H1 (cell line): ENCODE data around the gene ABCA1. TPM values are rescaled to one million over a fixed set of nuclear protein-coding genes. Genes with fewer than 3 reads are reported as not detected.

ENCODE experiments used
- CTCF ChIA-PET: fragments of 300-600 bp; sonication (Branson Sonifier 250); formaldehyde crosslinking; loops from one replicate; lab custom pipeline; 2021; ENCODE audit not compliant: partially characterized antibody; lab: Charles Lee
- POLR2A ChIA-PET: fragments of 300-600 bp; sonication (Branson Sonifier 250); formaldehyde crosslinking; loops from one replicate; lab custom pipeline; 2021; ENCODE audit warnings: inconsistent platforms; ENCODE audit not compliant: partially characterized antibody; lab: Charles Lee
- DNase-seq, 2 experiments: peaks; one replicate each; pipeline versions ENCODE4 v3.0.0 to v3.0.0-alpha.2; 2010 to 2022; ENCODE audit warnings: low spot score in 2 of 2, low read depth in 1 of 2, mixed read lengths in 1 of 2
- FAIRE-seq: peaks from 2 replicates; lab custom pipeline; 2011; peaks lifted over from hg19 to GRCh38; lab: Jason Lieb, UNC
- H2AFZ ChIP-seq: 2 replicates; pipeline ENCODE4 v1.8.1; 2012; ENCODE audit warnings: low read length, inconsistent platforms
- H2AK5ac ChIP-seq: 2 replicates; pipeline ENCODE4 v1.6.1; 2013; ENCODE audit warnings: low read depth, low read length
- H2BK120ac ChIP-seq: replicated peaks from 2 replicates; pipeline ENCODE3; 2013; ENCODE audit warnings: low read depth, low read length, inconsistent platforms
- H2BK12ac ChIP-seq: 2 replicates; pipeline ENCODE4 v1.6.1; 2013; ENCODE audit warnings: low read depth, low read length
- H2BK15ac ChIP-seq: 2 replicates; pipeline ENCODE4 v1.6.1; 2013; ENCODE audit warnings: low read length
- H2BK20ac ChIP-seq: 2 replicates; pipeline ENCODE4 v1.6.1; 2013; ENCODE audit warnings: low read length
- H2BK5ac ChIP-seq: 2 replicates; pipeline ENCODE4 v1.6.1; 2013; ENCODE audit warnings: low read depth, low read length
- H3K14ac ChIP-seq: 2 replicates; pipeline ENCODE4 v1.6.1; 2013; ENCODE audit warnings: inconsistent platforms; ENCODE audit not compliant: insufficient read length
- H3K18ac ChIP-seq: 2 replicates; pipeline ENCODE4 v1.6.1; 2013; ENCODE audit warnings: low read length; ENCODE audit errors: extremely low read depth
- H3K23ac ChIP-seq: 2 replicates; pipeline ENCODE4 v1.6.1; 2013; ENCODE audit warnings: inconsistent platforms; ENCODE audit not compliant: insufficient read length
- H3K23me2 ChIP-seq: 2 replicates; pipeline ENCODE4 v1.6.1; 2013; ENCODE audit warnings: low read depth, low read length
- H3K27ac ChIP-seq: 2 replicates; pipeline ENCODE4 v1.6.1; 2011; ENCODE audit warnings: low read depth, low read length, inconsistent platforms
- H3K27me3 ChIP-seq, 4 experiments: replicated peaks in 1 of 4; 1 replicate in 1 of 4; 2 replicates in 3 of 4; pipeline versions ENCODE4 v1.6.1 to v1.8.1; 2011 to 2013; ENCODE audit warnings: low read length in 3 of 4, mild to moderate bottlenecking in 3 of 4, inconsistent platforms in 2 of 4, mixed read lengths in 2 of 4, moderate library complexity in 1 of 4; ENCODE audit not compliant: control insufficient read depth in 3 of 4, insufficient read depth in 3 of 4; ENCODE audit errors: extremely low read depth in 1 of 4
- H3K36me3 ChIP-seq, 4 experiments: 2 replicates each; pipeline versions ENCODE4 v1.6.1 to v1.8.1; 2011 to 2013; ENCODE audit warnings: mild to moderate bottlenecking in 4 of 4, low read length in 3 of 4, moderate library complexity in 2 of 4, control low read depth in 1 of 4, inconsistent platforms in 1 of 4; ENCODE audit not compliant: insufficient read depth in 4 of 4, control insufficient read depth in 2 of 4
- H3K4ac ChIP-seq: replicated peaks from 2 replicates; pipeline ENCODE3; 2013; ENCODE audit warnings: low read length, low read depth, mixed read lengths, inconsistent platforms; ENCODE audit not compliant: insufficient read length
- H3K4me1 ChIP-seq, 4 experiments: replicated peaks in 1 of 4; 1 replicate in 1 of 4; 2 replicates in 3 of 4; pipeline versions ENCODE4 v1.6.1 to v1.8.1; 2011 to 2013; ENCODE audit warnings: low read length in 3 of 4, inconsistent platforms in 2 of 4, mixed read lengths in 1 of 4; ENCODE audit not compliant: insufficient read depth in 4 of 4, control insufficient read depth in 3 of 4
- H3K4me2 ChIP-seq, 2 experiments: 2 replicates each; pipeline versions ENCODE4 v1.6.1 to v1.8.1; 2011 to 2013; ENCODE audit warnings: low read depth in 2 of 2, low read length in 2 of 2, control low read depth in 1 of 2, inconsistent platforms in 1 of 2, mild to moderate bottlenecking in 1 of 2; ENCODE audit not compliant: insufficient read depth in 1 of 2
- H3K4me3 ChIP-seq, 4 experiments: fragments of 200-600, 300-600 bp in 1 of 4; sonication (generic), shearing (Covaris generic), sonication (Bioruptor Twin) in 1 of 4; 2 replicates each; pipeline versions ENCODE4 v1.5.1 to v1.8.1; 2011 to 2016; ENCODE audit warnings: low read length in 4 of 4, low read depth in 3 of 4, control low read depth in 2 of 4, inconsistent platforms in 2 of 4, mild to moderate bottlenecking in 2 of 4, mixed read lengths in 1 of 4, moderate library complexity in 1 of 4; ENCODE audit not compliant: insufficient read depth in 2 of 4; ENCODE audit errors: extremely low read depth in 1 of 4
- H3K56ac ChIP-seq: replicated peaks from 2 replicates; pipeline ENCODE3; 2013; ENCODE audit warnings: low read depth, mild to moderate bottlenecking, mixed read lengths, low read length, inconsistent platforms; ENCODE audit not compliant: insufficient read length
- H3K79me1 ChIP-seq: 2 replicates; pipeline ENCODE4 v1.6.1; 2013; ENCODE audit warnings: low read depth, low read length, control low read depth
- H3K79me2 ChIP-seq, 2 experiments: 2 replicates each; pipeline versions ENCODE4 v1.6.1 to v1.8.1; 2012 to 2013; ENCODE audit warnings: low read length in 2 of 2, mild to moderate bottlenecking in 2 of 2, inconsistent platforms in 1 of 2; ENCODE audit not compliant: insufficient read depth in 2 of 2, control insufficient read depth in 1 of 2
- H3K9ac ChIP-seq, 4 experiments: replicated peaks in 1 of 4; 1 replicate in 1 of 4; 2 replicates in 3 of 4; pipeline versions ENCODE4 v1.6.1 to v1.8.1; 2011 to 2013; ENCODE audit warnings: low read depth in 3 of 4, low read length in 3 of 4, control low read depth in 2 of 4, mild to moderate bottlenecking in 2 of 4, moderate library complexity in 2 of 4, inconsistent platforms in 1 of 4; ENCODE audit errors: extremely low read depth in 1 of 4
- H3K9me3 ChIP-seq, 2 experiments: 2 replicates each; pipeline versions ENCODE4 v1.6.1 to v1.8.1; 2012 to 2013; ENCODE audit warnings: mild to moderate bottlenecking in 2 of 2, moderate library complexity in 2 of 2, control low read depth in 1 of 2, inconsistent platforms in 1 of 2, low read depth in 1 of 2, low read length in 1 of 2, mixed read lengths in 1 of 2; ENCODE audit not compliant: insufficient read depth in 2 of 2
- H4K20me1 ChIP-seq, 2 experiments: replicated peaks in 1 of 2; 2 replicates each; pipeline versions ENCODE3 to v1.8.1; 2011 to 2013; ENCODE audit warnings: inconsistent platforms in 2 of 2, low read length in 2 of 2, mild to moderate bottlenecking in 1 of 2; ENCODE audit not compliant: insufficient read depth in 2 of 2, control insufficient read depth in 1 of 2
- H4K5ac ChIP-seq: 2 replicates; pipeline ENCODE4 v1.6.1; 2013; ENCODE audit warnings: low read length, low read depth, mixed read lengths, inconsistent platforms; ENCODE audit not compliant: insufficient read length
- H4K8ac ChIP-seq: 2 replicates; pipeline ENCODE4 v1.8.0; 2013; ENCODE audit warnings: mild to moderate bottlenecking, moderate library complexity, low read length, inconsistent platforms; ENCODE audit not compliant: insufficient read depth; ENCODE audit errors: extremely low read depth
- H4K91ac ChIP-seq: replicated peaks from 2 replicates; pipeline ENCODE3; 2013; ENCODE audit warnings: low read length, mixed read lengths, inconsistent platforms; ENCODE audit not compliant: insufficient read length
- CHD1 ChIP-seq: IDR thresholded peaks from 2 replicates; pipeline ENCODE4 v1.6.1; 2012; ENCODE audit warnings: low read depth, low read length, improper control_type of control experiment
- EZH2 ChIP-seq: fragments of 200-600 bp; sonication (generic); IDR thresholded peaks from 2 replicates; pipeline ENCODE4 v1.7.1; 2012; ENCODE audit warnings: low read depth, mild to moderate bottlenecking, moderate library complexity, low read length, inconsistent platforms; ENCODE audit not compliant: severe bottlenecking
- GABPA ChIP-seq: IDR thresholded peaks from 2 replicates; pipeline ENCODE4 v1.6.1; 2011; ENCODE audit warnings: mild to moderate bottlenecking, low read length, moderate library complexity, borderline replicate concordance; ENCODE audit not compliant: insufficient read depth
- GTF2F1 ChIP-seq: IDR thresholded peaks from 2 replicates; pipeline ENCODE4 v1.6.1; 2012; ENCODE audit warnings: low read depth, low read length, improper control_type of control experiment, borderline replicate concordance
- HDAC6 ChIP-seq: IDR thresholded peaks from one replicate; pipeline ENCODE4 v1.7.1; 2012; ENCODE audit warnings: low read depth, mild to moderate bottlenecking, inconsistent platforms, low read length, moderate library complexity
- MAFK ChIP-seq: IDR thresholded peaks from 2 replicates; pipeline ENCODE4 v1.6.1; 2012; ENCODE audit warnings: low read depth, mild to moderate bottlenecking, improper control_type of control experiment, low read length
- SRF ChIP-seq: IDR thresholded peaks from 2 replicates; pipeline ENCODE4 v1.6.1; 2011; ENCODE audit warnings: mild to moderate bottlenecking, low read depth, low read length, moderate library complexity
- WGBS, 2 experiments: shearing (Covaris generic) in 1 of 2; methylation state at CpG; one replicate each; pipeline versions ENCODE4 v1.1.6 to v1.1.7; 2013 to 2015; ENCODE audit warnings: low lambda C conversion rate in 2 of 2, mixed read lengths in 2 of 2, inconsistent platforms in 1 of 2, low coverage in 1 of 2, missing lambda C conversion rate in 1 of 2; ENCODE audit not compliant: insufficient replicate concordance in 2 of 2, insufficient coverage in 1 of 2, insufficient read length in 1 of 2; ENCODE audit errors: extremely low coverage in 1 of 2, missing lambda C conversion rate in 1 of 2; 5-methylcytosine and 5-hydroxymethylcytosine counted together
- polyA plus RNA-seq, 7 experiments: library from polyadenylated mRNA; depleted of rRNA in 3 of 7; stranded (reverse) in 5 of 7; unstranded in 2 of 7; fragments of >200 nt in 5 of 7; fragments of 200-250 nt in 2 of 7; gene quantifications; 1 replicate in 5 of 7; 2 replicates in 1 of 7; 4 replicates in 1 of 7; pipeline versions ENCODE4 v1.2.1 to v1.2.3, GENCODE V29; 2011 to 2013; ENCODE audit warnings: missing spikeins in 2 of 7, mixed read lengths in 2 of 7
- total RNA-seq: library from RNA; stranded (reverse); fragmentation: NEBNext Ultra II Directional; extraction: Animal tissue kit (Norgen Biotek cat#: 25700); gene quantifications from 2 replicates; pipeline ENCODE4 v1.2.1, GENCODE V29; 2021
- TF ChIP-seq, protein P1 (sequence below): IDR thresholded peaks from 2 replicates; pipeline ENCODE4 v1.6.1; 2011; ENCODE audit warnings: low read length, improper control_type of control experiment

The ABCA1 gene
- total and polyA plus RNA-seq, 2 of the 8 experiments (the other 6 are each of a cell fraction or from before 2014, with no cell fraction given), result 6.9 to 7.8 TPM

DNA sequence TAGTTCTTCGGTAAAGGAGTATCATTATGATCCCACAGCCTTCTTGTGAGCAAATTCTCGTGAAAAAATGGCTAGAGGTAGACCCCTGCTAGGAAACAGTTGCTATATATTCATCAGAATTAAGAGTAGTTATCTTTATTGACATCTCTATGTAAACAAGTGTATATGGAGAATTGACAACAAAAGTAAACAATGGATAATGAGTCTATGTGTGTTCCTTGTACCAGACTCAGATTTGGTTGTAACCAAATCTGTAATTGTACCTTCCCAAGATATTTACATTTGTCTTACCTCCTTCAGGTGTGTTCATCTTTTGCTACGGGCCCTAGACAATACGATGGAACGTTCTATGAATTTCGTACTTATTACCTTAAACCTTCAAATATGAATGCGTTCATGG, 161.9 kb downstream of the ABCA1 start:
- CTCF ChIA-PET, result no interaction called here
- H2AK5ac ChIP-seq, result no peak overlapping the region
- H2BK5ac ChIP-seq, result no peak overlapping the region
- no peaks in the 10 kb centered on the region for H3K36me3 ChIP-seq
- H3K4me2 ChIP-seq, result no peak overlapping the region
- no peaks in the 10 kb centered on the region for H4K20me1 ChIP-seq
- H3K9ac ChIP-seq, result no peak overlapping the region
- H3K23ac ChIP-seq, result no peak overlapping the region
- H2BK20ac ChIP-seq, result no peak overlapping the region
- H2BK120ac ChIP-seq, result no peak overlapping the region
- H4K91ac ChIP-seq, result no peak overlapping the region
- H3K9me3 ChIP-seq, result peaks cover 0 to 3% of the 10 kb centered on the region in 2 experiments; a peak in 1 of 4 replicates
- H3K4me3 ChIP-seq, result no peak overlapping the region
- POLR2A ChIA-PET, result no interaction called here
- no peak overlapping the region for H4K8ac ChIP-seq
- peaks cover 0 to 2% (median 0%) of the 10 kb centered on the region in 4 experiments; a peak in 1 of 7 replicates for H3K27me3 ChIP-seq
- H2BK12ac ChIP-seq, result no peak overlapping the region
- no peak overlapping the region for H3K56ac ChIP-seq
- no peak overlapping the region for H3K27ac ChIP-seq
- FAIRE-seq (no peak), DNase-seq (no peak)
- H3K79me2 ChIP-seq, result no peaks in the 10 kb centered on the region
- H3K14ac ChIP-seq, result no peak overlapping the region
- peaks cover 7% of the 10 kb centered on the region; the same call in 1 of the 2 replicates for H3K23me2 ChIP-seq
- no peak overlapping the region for H2BK15ac ChIP-seq
- no peaks in the 10 kb centered on the region for H3K79me1 ChIP-seq
- H3K4me1 ChIP-seq, result no peaks in the 10 kb centered on the region
- H3K4ac ChIP-seq, result no peak overlapping the region
- 88% methylated on average over 7 of the region's 7 CpGs; no CpG with 5 or more reads in 1 of the 2 experiments for WGBS, 2 experiments
- H4K5ac ChIP-seq, result no peak overlapping the region
- no peak overlapping the region for H3K18ac ChIP-seq
- no peak overlapping the region for H2AFZ ChIP-seq
- TF ChIP-seq CHD1 (no peak), SRF (no peak), MAFK (no peak), GTF2F1 (no peak), HDAC6 (no peak), EZH2 (no peak), GABPA (no peak)
- TF ChIP-seq, protein P1, sequence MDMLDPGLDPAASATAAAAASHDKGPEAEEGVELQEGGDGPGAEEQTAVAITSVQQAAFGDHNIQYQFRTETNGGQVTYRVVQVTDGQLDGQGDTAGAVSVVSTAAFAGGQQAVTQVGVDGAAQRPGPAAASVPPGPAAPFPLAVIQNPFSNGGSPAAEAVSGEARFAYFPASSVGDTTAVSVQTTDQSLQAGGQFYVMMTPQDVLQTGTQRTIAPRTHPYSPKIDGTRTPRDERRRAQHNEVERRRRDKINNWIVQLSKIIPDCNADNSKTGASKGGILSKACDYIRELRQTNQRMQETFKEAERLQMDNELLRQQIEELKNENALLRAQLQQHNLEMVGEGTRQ, result no peak
